ENCODE results near the gene HERC2.
"Not testable (repeated sequence)": the region's sequence is repeated elsewhere in the genome, so short reads cannot be mapped to it uniquely, and the experiment has no call there.

The HERC2 gene

GRCh38 chr15:28265334-28266019, 56.5 kb downstream of the HERC2 start:
- DNase-seq (ENCODE audit: low read depth in 1 of 2, low spot score in 1 of 2) = no peak
- in situ Hi-C loops (cut with HindIII; ENCODE audit: low pct_unique_long_range_greater_than_20kb, low sequenced_read_pairs) = no loop called here
- no peak for TF ChIP-seq JUND (IDR thresholded peaks at IDR 0.05; ENCODE audit: low read depth)

- no peak for TF ChIP-seq JUND (IDR thresholded peaks at IDR 0.05; ENCODE audit: low read depth)
- in situ Hi-C loops (cut with HindIII; ENCODE audit: low pct_unique_long_range_greater_than_20kb, low sequenced_read_pairs) = no loop called here
- DNase-seq (ENCODE audit: low read depth in 1 of 2, low spot score in 1 of 2) = no peak
These were observed 57.8 kb downstream of the HERC2 start for GRCh38 chr15:28264166-28264565.

- DNase-seq (ENCODE audit: low read depth in 1 of 2, low spot score in 1 of 2) = no peak
- in situ Hi-C loops (cut with HindIII; ENCODE audit: low pct_unique_long_range_greater_than_20kb, low sequenced_read_pairs) = no loop called here
- no peak for TF ChIP-seq JUND (IDR thresholded peaks at IDR 0.05; ENCODE audit: low read depth)
These were observed 59.5 kb downstream of the HERC2 start for GRCh38 chr15:28262438-28262837.

GRCh38 chr15:28260722-28261121, 61.3 kb downstream of the HERC2 start:
- no peak for DNase-seq (ENCODE audit: low read depth in 1 of 2, low spot score in 1 of 2)
- no peak for TF ChIP-seq JUND (IDR thresholded peaks at IDR 0.05; ENCODE audit: low read depth)
- in situ Hi-C loops (cut with HindIII; ENCODE audit: low pct_unique_long_range_greater_than_20kb, low sequenced_read_pairs) = no loop called here

- in situ Hi-C loops (cut with HindIII; ENCODE audit: low pct_unique_long_range_greater_than_20kb, low sequenced_read_pairs) = no loop called here
- no peak for DNase-seq (ENCODE audit: low read depth in 1 of 2, low spot score in 1 of 2)
- TF ChIP-seq JUND (IDR thresholded peaks at IDR 0.05; ENCODE audit: low read depth) = no peak
These were observed 61.7 kb downstream of the HERC2 start for GRCh38 chr15:28260317-28260716.

GRCh38 chr15:28255965-28256364, 66.0 kb downstream of the HERC2 start:
- no peak for TF ChIP-seq JUND (IDR thresholded peaks at IDR 0.05; ENCODE audit: low read depth)
- in situ Hi-C loops (cut with HindIII; ENCODE audit: low pct_unique_long_range_greater_than_20kb, low sequenced_read_pairs) = no loop called here
- no peak for DNase-seq (ENCODE audit: low read depth in 1 of 2, low spot score in 1 of 2)

GRCh38 chr15:28252831-28253230, 69.1 kb downstream of the HERC2 start:
- DNase-seq (ENCODE audit: low read depth in 1 of 2, low spot score in 1 of 2) = no peak
- in situ Hi-C loops (cut with HindIII; ENCODE audit: low pct_unique_long_range_greater_than_20kb, low sequenced_read_pairs) = no loop called here
- no peak for TF ChIP-seq JUND (IDR thresholded peaks at IDR 0.05; ENCODE audit: low read depth)

- in situ Hi-C loops (cut with HindIII; ENCODE audit: low pct_unique_long_range_greater_than_20kb, low sequenced_read_pairs) = no loop called here
- DNase-seq (ENCODE audit: low read depth in 1 of 2, low spot score in 1 of 2) = no peak
These were observed 75.4 kb downstream of the HERC2 start for GRCh38 chr15:28246605-28247004.

GRCh38 chr15:28243901-28244300, 78.1 kb downstream of the HERC2 start:
- TF ChIP-seq JUND (IDR thresholded peaks at IDR 0.05; ENCODE audit: low read depth) = no peak
- in situ Hi-C loops (cut with HindIII; ENCODE audit: low pct_unique_long_range_greater_than_20kb, low sequenced_read_pairs) = no loop called here
- DNase-seq (ENCODE audit: low read depth in 1 of 2, low spot score in 1 of 2) = no peak

More at GRCh38 chr15:28246605-28247004, 75.4 kb downstream of the HERC2 start:
- TF ChIP-seq JUND (IDR thresholded peaks at IDR 0.05; ENCODE audit: low read depth) = no peak

- no peak for DNase-seq (ENCODE audit: low read depth in 1 of 2, low spot score in 1 of 2)
- no peak for TF ChIP-seq JUND (IDR thresholded peaks at IDR 0.05; ENCODE audit: low read depth)
- in situ Hi-C loops (cut with HindIII; ENCODE audit: low pct_unique_long_range_greater_than_20kb, low sequenced_read_pairs) = no loop called here
These were observed 78.6 kb downstream of the HERC2 start for GRCh38 chr15:28243399-28243798.

- DNase-seq (ENCODE audit: low read depth in 1 of 2, low spot score in 1 of 2); in situ Hi-C loops (cut with HindIII; ENCODE audit: low pct_unique_long_range_greater_than_20kb, low sequenced_read_pairs): not testable (repeated sequence)
These were observed 83.7 kb downstream of the HERC2 start for GRCh38 chr15:28238296-28238695.

- in situ Hi-C loops (cut with HindIII; ENCODE audit: low pct_unique_long_range_greater_than_20kb, low sequenced_read_pairs) = not testable (repeated sequence)
These were observed 90.2 kb downstream of the HERC2 start for GRCh38 chr15:28231743-28232142.

GRCh38 chr15:28231336-28231735, 90.6 kb downstream of the HERC2 start:
- DNase-seq (ENCODE audit: low read depth in 1 of 2, low spot score in 1 of 2); in situ Hi-C loops (cut with HindIII; ENCODE audit: low pct_unique_long_range_greater_than_20kb, low sequenced_read_pairs): not testable (repeated sequence)

More at GRCh38 chr15:28231743-28232142, 90.2 kb downstream of the HERC2 start:
- not testable (repeated sequence) for DNase-seq (ENCODE audit: low read depth in 1 of 2, low spot score in 1 of 2)

GRCh38 chr15:28228990-28229640, 92.9 kb downstream of the HERC2 start:
- DNase-seq (ENCODE audit: low read depth in 1 of 2, low spot score in 1 of 2) = not testable (repeated sequence)

More at GRCh38 chr15:28228990-28229640, 92.9 kb downstream of the HERC2 start:
- in situ Hi-C loops (cut with HindIII; ENCODE audit: low pct_unique_long_range_greater_than_20kb, low sequenced_read_pairs) = not testable (repeated sequence)
